GM19463 (cell line): ENCODE measurements around the gene KRT82.
"Not testable (repeated sequence)": the region's sequence is repeated elsewhere in the genome, so short reads cannot be mapped to it uniquely, and the experiment has no call there.

Experiments
- ATAC-seq: cut with Tn5 transposase; IDR thresholded peaks from one replicate; pipeline ENCODE4 v1.9.1; 2021; ENCODE audit warnings: mild to moderate bottlenecking, moderate library complexity; ENCODE audit not compliant: unreplicated experiment

KRT82 gene

DNA sequence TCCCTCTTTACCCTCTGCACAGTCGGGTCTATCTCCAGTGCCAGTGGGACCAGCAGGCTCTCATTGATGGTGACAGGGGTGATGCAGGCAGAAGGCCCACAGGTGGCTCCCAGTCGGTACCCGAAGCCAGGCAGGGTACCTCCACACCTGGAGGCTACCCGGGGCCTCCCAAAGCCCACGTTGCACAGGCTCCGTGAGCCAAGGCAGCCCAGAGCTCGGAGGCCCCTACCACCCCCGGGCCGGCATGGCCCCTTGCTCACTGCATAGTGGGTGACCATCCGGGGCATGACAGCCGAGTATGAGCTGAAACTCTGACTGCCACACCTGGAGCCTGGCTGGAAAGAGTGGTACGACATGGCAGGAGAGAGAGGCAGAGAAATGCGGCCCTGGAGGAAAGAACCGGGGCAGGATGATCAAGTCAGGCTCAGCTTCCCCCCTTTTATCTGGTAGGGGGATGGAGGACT, at the start of gene KRT82:
TSS of gene KRT82 (minus strand) at position 414 of the 464 bp plus-strand sequence. CDS start at position 356, 58 bp downstream.
- no peak for ATAC-seq

- no peak for ATAC-seq
Measured at GRCh38 chr12:52455821-52456220, 49.7 kb upstream of the KRT82 start.

- no peak for ATAC-seq
Measured at GRCh38 chr12:52454411-52455201, 48.5 kb upstream of the KRT82 start.

- ATAC-seq, result no peak
Measured at GRCh38 chr12:52452101-52452500, 46.0 kb upstream of the KRT82 start, which contains the start of gene KRT6B. Gene KRT6B, minus strand, starts transcription at chr12:52452146. Its CDS starts 68 bp downstream, at chr12:52452078.

GRCh38 chr12:52448228-52448627, 42.1 kb upstream of the KRT82 start:
- ATAC-seq, result no peak

- not testable (repeated sequence) for ATAC-seq
Measured at GRCh38 chr12:52447196-52447595, 41.1 kb upstream of the KRT82 start.

DNA sequence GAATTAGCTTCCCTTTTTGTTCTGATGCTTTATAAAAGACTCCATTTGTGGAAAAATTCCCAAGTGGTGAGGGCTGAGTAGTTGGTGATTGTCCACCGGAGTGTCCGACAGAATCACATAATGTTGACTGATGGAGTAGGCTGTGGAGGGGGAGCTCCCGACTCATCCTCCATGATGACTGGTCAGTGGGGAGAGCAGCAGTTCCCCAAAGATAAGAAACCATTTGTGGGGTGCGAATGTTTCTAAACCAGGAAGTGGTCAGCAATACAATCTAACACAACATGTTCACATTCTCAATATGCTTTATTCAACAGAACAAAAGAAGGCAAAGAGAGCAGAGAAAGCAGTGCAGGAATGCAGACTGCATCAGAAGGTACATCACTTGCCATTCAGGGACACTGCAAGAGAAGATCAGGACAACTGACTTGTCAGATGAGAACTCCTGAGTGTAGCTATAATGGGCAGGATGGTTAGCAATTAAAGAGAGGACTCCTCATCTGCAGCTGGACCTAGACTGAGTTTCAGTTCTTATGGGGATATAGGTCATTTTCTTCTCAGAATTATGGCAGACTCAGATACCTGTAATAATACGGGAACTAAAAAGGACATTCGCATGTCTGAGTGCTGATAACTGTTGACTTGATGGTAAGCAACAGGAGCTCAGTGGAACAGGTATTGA, 40.4 kb upstream of the KRT82 start:
- no peak for ATAC-seq

GRCh38 chr12:52445876-52446275, 39.7 kb upstream of the KRT82 start:
- no peak for ATAC-seq

GRCh38 chr12:52444647-52445595, 38.8 kb upstream of the KRT82 start:
- ATAC-seq, result no peak

DNA sequence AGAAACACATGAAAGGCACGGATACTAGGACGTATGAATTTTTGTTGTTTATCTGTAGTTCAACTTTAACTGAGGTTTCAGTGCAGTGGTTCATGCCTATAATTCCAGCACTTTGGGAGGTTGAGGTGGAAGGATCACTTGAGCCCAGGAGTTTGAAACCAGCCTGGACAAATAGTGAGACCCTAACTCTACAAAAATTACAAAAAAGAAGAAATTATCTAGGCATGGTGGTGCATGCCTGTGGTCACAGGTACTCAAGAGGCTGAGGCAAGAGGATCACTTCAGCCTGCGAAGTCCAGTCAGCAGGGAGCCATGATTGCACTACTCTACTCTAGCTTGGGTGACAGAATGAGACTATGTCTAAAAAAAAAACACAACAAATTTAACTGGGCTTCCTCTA, 37.8 kb upstream of the KRT82 start:
- ATAC-seq, result no peak

- ATAC-seq, result no peak
Measured at GRCh38 chr12:52442600-52443061, 36.5 kb upstream of the KRT82 start.

DNA sequence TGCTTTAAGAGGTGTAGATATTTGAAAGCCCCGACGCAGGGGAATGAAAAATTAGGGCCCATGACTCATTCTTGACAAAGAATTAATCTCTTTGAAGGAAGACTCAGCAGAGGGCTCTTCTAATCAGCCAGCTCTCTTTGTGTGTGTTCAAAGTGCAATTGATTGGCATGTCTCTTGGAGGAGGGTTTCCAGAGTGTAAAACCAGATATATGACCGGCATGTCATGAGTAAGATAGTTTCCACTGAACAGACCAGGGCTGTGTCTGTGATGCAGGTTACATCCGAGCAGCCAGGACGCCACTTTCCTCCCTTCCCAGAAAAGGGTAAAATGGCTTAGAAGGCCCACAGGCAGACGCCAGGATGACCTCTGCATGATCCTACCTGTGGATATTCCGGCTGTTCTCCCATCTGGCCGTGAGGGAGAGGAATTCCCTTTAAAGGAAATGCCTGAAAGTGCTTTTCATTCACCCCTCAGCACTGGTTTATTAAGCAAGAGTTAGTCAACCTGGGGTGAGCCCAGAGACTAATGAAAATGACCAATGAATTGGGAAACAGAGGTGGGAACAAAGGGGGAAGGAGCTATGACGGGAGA, 35.3 kb upstream of the KRT82 start:
- ATAC-seq, result no peak

DNA sequence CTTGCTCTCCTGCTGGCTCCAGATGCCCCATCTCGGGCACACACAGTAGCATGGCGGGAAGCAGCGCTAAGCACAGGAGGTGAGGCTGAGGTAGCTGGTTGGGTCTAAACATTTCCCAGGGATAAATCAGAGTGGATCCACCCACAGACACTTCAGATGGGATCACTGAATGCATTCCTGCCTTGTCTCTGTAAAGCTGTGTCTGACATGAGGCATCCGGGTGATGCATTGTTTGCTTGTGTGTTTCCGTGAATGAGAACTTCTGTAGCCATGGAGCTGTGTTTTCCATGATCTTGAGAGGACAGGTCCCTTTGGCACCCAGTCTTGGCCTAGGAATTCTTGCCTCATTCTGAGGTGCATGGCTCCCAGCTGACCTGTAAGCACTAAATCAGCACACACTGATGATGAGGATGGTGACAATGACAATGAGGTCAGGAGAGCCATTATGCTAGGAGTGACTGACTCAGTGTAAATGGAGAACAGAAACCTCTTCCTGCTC, 34.7 kb upstream of the KRT82 start:
- no peak for ATAC-seq

GRCh38 chr12:52439845-52440244, 33.7 kb upstream of the KRT82 start:
- no peak for ATAC-seq

DNA sequence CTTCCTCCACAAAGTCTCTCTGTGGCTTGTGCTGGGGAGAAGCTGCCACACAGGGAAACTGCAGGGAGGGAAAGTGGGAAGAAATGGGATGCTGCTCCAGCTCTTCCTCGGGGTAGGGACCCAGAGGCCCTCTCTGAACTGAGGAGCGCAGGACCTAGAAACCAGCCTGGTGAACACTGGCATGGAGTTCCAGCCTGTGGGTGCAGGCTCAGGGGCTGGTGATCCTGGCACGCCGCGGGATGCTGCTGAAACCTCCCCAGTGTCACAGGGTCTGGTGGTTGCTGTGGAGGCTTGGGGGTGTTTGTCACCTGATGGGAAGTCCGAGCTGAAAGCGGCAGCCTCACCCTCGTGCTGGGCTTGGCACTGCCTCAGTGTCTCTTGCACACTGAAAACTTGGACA, 33.3 kb upstream of the KRT82 start:
- ATAC-seq, result no peak

- ATAC-seq, result no peak
Measured at GRCh38 chr12:52438305-52439301, 32.5 kb upstream of the KRT82 start.

GRCh38 chr12:52437508-52437907, 31.4 kb upstream of the KRT82 start:
- no peak for ATAC-seq

DNA sequence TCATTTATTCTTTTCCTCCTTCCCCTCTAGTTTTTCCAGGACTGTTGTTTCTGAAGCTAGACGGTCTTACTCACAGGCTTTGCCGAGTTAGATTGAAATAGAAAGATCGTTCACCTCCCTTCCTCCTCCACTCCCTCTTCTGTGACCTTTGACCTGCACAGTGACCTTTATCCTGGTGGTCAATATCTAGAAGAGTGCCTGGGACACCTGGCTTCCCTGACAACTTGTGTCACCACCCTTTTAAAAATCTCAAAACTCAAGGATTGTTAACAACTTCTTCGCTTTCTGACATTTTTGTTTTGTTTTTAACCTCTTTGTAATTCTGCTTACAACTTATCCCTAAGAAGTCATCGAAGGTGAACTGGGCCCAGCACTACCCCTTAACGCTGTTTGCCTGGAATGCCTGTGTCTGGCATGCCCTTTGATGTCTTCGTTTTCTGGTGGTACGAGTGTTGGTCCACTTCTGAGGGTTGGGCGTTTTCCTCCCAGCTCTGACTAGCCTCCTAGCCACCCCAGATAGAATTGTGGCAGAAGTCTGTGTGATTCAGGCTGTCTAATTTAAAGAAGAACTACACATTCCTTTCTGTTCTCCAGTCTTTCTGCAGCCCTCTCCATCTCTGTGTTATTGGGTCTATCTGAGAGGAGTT, 30.8 kb upstream of the KRT82 start:
- ATAC-seq, result no peak
